SU-DHL-6 (cell line): ENCODE data around the gene NTM.
"Not testable (repeated sequence)": the region's sequence is repeated elsewhere in the genome, so short reads cannot be mapped to it uniquely, and the experiment has no call there.

ENCODE experiments used
- H2AFZ ChIP-seq: fragments of 200-600 bp; sonication (generic); 2 replicates; pipeline ENCODE4 v1.6.1; 2014; ENCODE audit warnings: low read depth, mild to moderate bottlenecking, moderate library complexity, mixed read lengths, antibody characterized with exemption, low read length; ENCODE audit not compliant: severe bottlenecking
- H3F3A ChIP-seq: fragments of 200-600 bp; shearing (Covaris generic); 2 replicates; pipeline ENCODE4 v1.6.0; 2016; ENCODE audit warnings: antibody characterized with exemption, mild to moderate bottlenecking; ENCODE audit not compliant: insufficient read depth
- H3K27ac ChIP-seq: fragments of 200-600 bp; sonication (generic); 2 replicates; pipeline ENCODE4 v1.5.1; 2016; ENCODE audit warnings: low read depth, mild to moderate bottlenecking, low read length, moderate library complexity, mixed read lengths
- H3K27me3 ChIP-seq: fragments of 200-600 bp; sonication (generic), shearing (Covaris generic); 2 replicates; pipeline ENCODE4 v1.6.0; 2014; ENCODE audit warnings: mild to moderate bottlenecking, low read length
- H3K36me3 ChIP-seq: fragments of 200-600 bp; sonication (generic); 2 replicates; pipeline ENCODE4 v1.6.1; 2014; ENCODE audit warnings: mild to moderate bottlenecking, low read length, mixed read lengths
- H3K4me2 ChIP-seq: fragments of 300-600, 200-600 bp; shearing (Covaris generic), sonication (generic); 2 replicates; pipeline ENCODE4 v1.6.0; 2014; ENCODE audit warnings: low read length, low read depth, mild to moderate bottlenecking; ENCODE audit not compliant: poor library complexity, severe bottlenecking
- H3K4me3 ChIP-seq: fragments of 200-600 bp; sonication (generic); 2 replicates; pipeline ENCODE4 v1.5.1; 2014; ENCODE audit warnings: antibody characterized with exemption, low read length, mild to moderate bottlenecking, mixed read lengths; ENCODE audit not compliant: insufficient read depth, poor library complexity, severe bottlenecking
- H3K79me2 ChIP-seq: fragments of 200-600 bp; sonication (generic); 2 replicates; pipeline ENCODE4 v1.6.1; 2014; ENCODE audit warnings: mild to moderate bottlenecking, low read length, moderate library complexity; ENCODE audit not compliant: insufficient read depth
- H3K9ac ChIP-seq: fragments of 200-600 bp; sonication (generic); 2 replicates; pipeline ENCODE4 v1.7.0; 2014; ENCODE audit warnings: mild to moderate bottlenecking, low read length
- H3K9me2 ChIP-seq: fragments of 200-600 bp; sonication (generic); replicated peaks from 2 replicates; pipeline ENCODE4 v1.6.1; 2014; ENCODE audit warnings: low read length; ENCODE audit not compliant: insufficient read depth
- H3K9me3 ChIP-seq: fragments of 200-600 bp; sonication (generic); 2 replicates; pipeline ENCODE4 v1.6.1; 2014; ENCODE audit warnings: low read length, mixed read lengths; ENCODE audit not compliant: insufficient read depth
- H4K20me1 ChIP-seq: fragments of 200-600 bp; sonication (generic); 2 replicates; pipeline ENCODE4 v1.6.1; 2014; ENCODE audit warnings: low read depth, mild to moderate bottlenecking, antibody characterized with exemption, low read length, moderate library complexity, mixed read lengths
- CTCF ChIP-seq: fragments of 200-600 bp; sonication (generic); IDR thresholded peaks from one replicate; pipeline ENCODE4 v1.5.1; 2017; ENCODE audit warnings: antibody characterized with exemption, mild to moderate bottlenecking, low read length, moderate library complexity; ENCODE audit not compliant: insufficient read depth, poor library complexity, severe bottlenecking
- EZH2phosphoT487 ChIP-seq: fragments of 200-600 bp; sonication (generic), shearing (Covaris generic); conservative IDR thresholded peaks from 2 replicates; pipeline ENCODE4 v1.6.1; 2018; ENCODE audit warnings: mild to moderate bottlenecking, antibody characterized with exemption, low read length, moderate library complexity, mixed read lengths

NTM gene

GRCh38 chr11:132062541-132062940 is 692.1 kb downstream of the NTM start:
- TF ChIP-seq EZH2phosphoT487 (no peak), CTCF (no peak)
- no peak overlapping the region for H3K27ac ChIP-seq
- H3K4me2 ChIP-seq: no peak overlapping the region

GRCh38 chr11:132064987-132065620 is 694.7 kb downstream of the NTM start:
- H3K4me3 ChIP-seq: no peak overlapping the region
- H3K36me3 ChIP-seq: no peaks in the 10 kb centered on the region
- no peaks in the 10 kb centered on the region for H3K79me2 ChIP-seq
- no peak for TF ChIP-seq EZH2phosphoT487
- TF ChIP-seq CTCF: no peak
- no peak overlapping the region for H2AFZ ChIP-seq
- no peaks in the 10 kb centered on the region for H4K20me1 ChIP-seq
- H3K9me3 ChIP-seq: no peaks in the 10 kb centered on the region
- no peaks in the 10 kb centered on the region for H3K9me2 ChIP-seq
- no peak overlapping the region for H3K9ac ChIP-seq
- no peak overlapping the region for H3K4me2 ChIP-seq
- H3K27ac ChIP-seq: no peak overlapping the region
- H3F3A ChIP-seq: no peaks in the 10 kb centered on the region
- no peaks in the 10 kb centered on the region for H3K27me3 ChIP-seq

More at GRCh38 chr11:132062541-132062940, 692.1 kb downstream of the NTM start:
- Histone ChIP-seq H3K36me3 (no peaks in the 10 kb centered on the region), H4K20me1 (no peaks in the 10 kb centered on the region), H3K4me3 (no peak overlapping the region), H3K9ac (no peak overlapping the region), H3K9me3 (no peaks in the 10 kb centered on the region), H3K9me2 (no peaks in the 10 kb centered on the region), H2AFZ (no peak overlapping the region), H3K79me2 (no peaks in the 10 kb centered on the region), H3K27me3 (no peaks in the 10 kb centered on the region), H3F3A (no peaks in the 10 kb centered on the region)

- H3K9ac ChIP-seq: no peak overlapping the region
- no peak overlapping the region for H3K4me3 ChIP-seq
- H3K36me3 ChIP-seq: no peaks in the 10 kb centered on the region
- no peaks in the 10 kb centered on the region for H3F3A ChIP-seq
- no peak for TF ChIP-seq CTCF
- TF ChIP-seq EZH2phosphoT487: no peak
- no peaks in the 10 kb centered on the region for H4K20me1 ChIP-seq
- H3K27me3 ChIP-seq: no peaks in the 10 kb centered on the region
- no peak overlapping the region for H3K27ac ChIP-seq
- H3K9me2 ChIP-seq: no peaks in the 10 kb centered on the region
- no peak overlapping the region for H2AFZ ChIP-seq
- H3K9me3 ChIP-seq: no peaks in the 10 kb centered on the region
- no peaks in the 10 kb centered on the region for H3K79me2 ChIP-seq
- H3K4me2 ChIP-seq: no peak overlapping the region
Observed at GRCh38 chr11:132068556-132068955, 698.1 kb downstream of the NTM start.

- not testable (repeated sequence) for H3K9me3 ChIP-seq, H3K79me2 ChIP-seq, H3K4me2 ChIP-seq, H3K27ac ChIP-seq, H2AFZ ChIP-seq, H3K27me3 ChIP-seq, H3K9ac ChIP-seq, H3K36me3 ChIP-seq, H3F3A ChIP-seq, H3K4me3 ChIP-seq, H3K9me2 ChIP-seq, H4K20me1 ChIP-seq
Observed at GRCh38 chr11:132069593-132069992, 699.2 kb downstream of the NTM start.

- not testable (repeated sequence) for H3K9me3 ChIP-seq, H3K9me2 ChIP-seq, H2AFZ ChIP-seq, H4K20me1 ChIP-seq, H3K36me3 ChIP-seq, H3K27ac ChIP-seq, H3K4me3 ChIP-seq, H3K27me3 ChIP-seq, H3K9ac ChIP-seq, H3K79me2 ChIP-seq, H3K4me2 ChIP-seq, H3F3A ChIP-seq
Observed at GRCh38 chr11:132070907-132071306, 700.5 kb downstream of the NTM start.
